Neural cell (in vitro differentiated cells): Measurements from ENCODE around the gene ESYT2. TPM values are rescaled to one million over a fixed set of nuclear protein-coding genes. Genes with fewer than 3 reads are reported as not detected.

Source experiments
- H2AFZ ChIP-seq: fragments of 200-600, 300-800 bp; sonication (generic), shearing (Covaris generic); 2 replicates; pipeline ENCODE4 v1.6.0; 2014; ENCODE audit warnings: low read depth, mild to moderate bottlenecking, antibody characterized with exemption, low read length, moderate library complexity
- H3F3A ChIP-seq: fragments of 200-600 bp; shearing (Covaris generic); 2 replicates; pipeline ENCODE4 v1.6.1; 2016; ENCODE audit warnings: mild to moderate bottlenecking, moderate library complexity, mixed read lengths, antibody characterized with exemption, low read length; ENCODE audit not compliant: insufficient read depth, poor library complexity, severe bottlenecking
- H3K27ac ChIP-seq: fragments of 200-600, 300-800 bp; sonication (generic), shearing (Covaris generic); 2 replicates; pipeline ENCODE4 v1.5.1; 2014; ENCODE audit warnings: mild to moderate bottlenecking, low read length, moderate library complexity
- H3K27me3 ChIP-seq: fragments of 300-800, 200-600 bp; sonication (generic), shearing (Covaris generic); 2 replicates; pipeline ENCODE4 v1.6.0; 2014; ENCODE audit warnings: mild to moderate bottlenecking, low read depth, low read length, moderate library complexity; ENCODE audit not compliant: insufficient read depth
- H3K36me3 ChIP-seq: fragments of 300-800, 200-600 bp; sonication (generic), shearing (Covaris generic); 2 replicates; pipeline ENCODE4 v1.5.1; 2014; ENCODE audit warnings: mild to moderate bottlenecking, antibody characterized with exemption, low read length, moderate library complexity; ENCODE audit not compliant: insufficient read depth
- H3K4me2 ChIP-seq: fragments of 300-800, 200-600 bp; sonication (generic), shearing (Covaris generic); 2 replicates; pipeline ENCODE4 v1.6.0; 2014; ENCODE audit warnings: mild to moderate bottlenecking, low read length
- H3K4me3 ChIP-seq: fragments of 300-800, 200-600 bp; sonication (generic), shearing (Covaris generic); 2 replicates; pipeline ENCODE4 v1.5.1; 2014; ENCODE audit warnings: mild to moderate bottlenecking, low read length, moderate library complexity
- H3K79me2 ChIP-seq: fragments of 200-600 bp; shearing (Covaris generic); replicated peaks from 2 replicates; pipeline ENCODE4 v1.6.0; 2014; ENCODE audit warnings: mild to moderate bottlenecking, low read length, moderate library complexity; ENCODE audit not compliant: insufficient read depth
- H3K9ac ChIP-seq: fragments of 300-800, 200-600 bp; sonication (generic), shearing (Covaris generic); 2 replicates; pipeline ENCODE4 v1.6.1; 2016; ENCODE audit warnings: mild to moderate bottlenecking, low read length, mixed read lengths
- H3K9me2 ChIP-seq: fragments of 200-600 bp; shearing (Covaris generic); 2 replicates; pipeline ENCODE4 v1.6.1; 2016; ENCODE audit warnings: mild to moderate bottlenecking, low read length, mixed read lengths; ENCODE audit not compliant: insufficient read depth
- H3K9me3 ChIP-seq: fragments of 200-600, 300-800 bp; sonication (generic), shearing (Covaris generic); 2 replicates; pipeline ENCODE4 v1.6.1; 2016; ENCODE audit warnings: mild to moderate bottlenecking, mixed run types, low read length, moderate library complexity, mixed read lengths
- H4K20me1 ChIP-seq: fragments of 200-600 bp; shearing (Covaris generic); 2 replicates; pipeline ENCODE4 v1.6.1; 2016; ENCODE audit warnings: mild to moderate bottlenecking, mixed run types; ENCODE audit not compliant: insufficient read depth
- EP300 ChIP-seq: fragments of 450-650 bp; conservative IDR thresholded peaks from 2 replicates; pipeline ENCODE4 v1.6.1; 2014; ENCODE audit warnings: antibody characterized with exemption, mild to moderate bottlenecking, moderate library complexity; ENCODE audit not compliant: poor library complexity, severe bottlenecking
- EZH2 ChIP-seq: fragments of 200-600, 300-800 bp; shearing (Covaris generic), sonication (generic); IDR thresholded peaks from 2 replicates; pipeline ENCODE4 v1.6.1; 2014; ENCODE audit warnings: antibody characterized with exemption, low read length, borderline replicate concordance, mild to moderate bottlenecking; ENCODE audit not compliant: insufficient read depth, poor library complexity, severe bottlenecking
- MXI1 ChIP-seq: fragments of 450-650 bp; conservative IDR thresholded peaks from 2 replicates; pipeline ENCODE4 v1.6.1; 2014; ENCODE audit warnings: antibody characterized with exemption, mild to moderate bottlenecking; ENCODE audit not compliant: poor library complexity, severe bottlenecking
- POLR2AphosphoS5 ChIP-seq: IDR thresholded peaks from 2 replicates; pipeline ENCODE4 v1.6.1; 2012
- RAD21 ChIP-seq: fragments of 450-650 bp; conservative IDR thresholded peaks from 2 replicates; pipeline ENCODE4 v1.6.1; 2014; ENCODE audit warnings: antibody characterized with exemption, mild to moderate bottlenecking, moderate library complexity
- SMC3 ChIP-seq: fragments of 450-650 bp; conservative IDR thresholded peaks from 2 replicates; pipeline ENCODE4 v1.6.1; 2014; ENCODE audit warnings: antibody characterized with exemption, mild to moderate bottlenecking, moderate library complexity; ENCODE audit not compliant: poor library complexity
- TAF1 ChIP-seq: IDR thresholded peaks from 2 replicates; pipeline ENCODE4 v1.6.1; 2012; ENCODE audit warnings: low read depth
- polyA plus RNA-seq: library from polyadenylated mRNA; depleted of rRNA; stranded (reverse); fragments of >200 nt; gene quantifications from 2 replicates; pipeline ENCODE4 v1.2.3, GENCODE V29; 2014
- TF ChIP-seq, protein P1 (sequence below): fragments of 450-650 bp; IDR thresholded peaks from 2 replicates; pipeline ENCODE4 v1.5.1; 2014; ENCODE audit warnings: antibody characterized with exemption, mild to moderate bottlenecking, moderate library complexity; ENCODE audit not compliant: poor library complexity, severe bottlenecking
- TF ChIP-seq, protein P2 (sequence below): IDR thresholded peaks from 2 replicates; pipeline ENCODE4 v1.6.1; 2012; ENCODE audit warnings: borderline replicate concordance

Gene ESYT2
- polyA plus RNA-seq, 1 donor from 2014 or later = 23.8 TPM

DNA sequence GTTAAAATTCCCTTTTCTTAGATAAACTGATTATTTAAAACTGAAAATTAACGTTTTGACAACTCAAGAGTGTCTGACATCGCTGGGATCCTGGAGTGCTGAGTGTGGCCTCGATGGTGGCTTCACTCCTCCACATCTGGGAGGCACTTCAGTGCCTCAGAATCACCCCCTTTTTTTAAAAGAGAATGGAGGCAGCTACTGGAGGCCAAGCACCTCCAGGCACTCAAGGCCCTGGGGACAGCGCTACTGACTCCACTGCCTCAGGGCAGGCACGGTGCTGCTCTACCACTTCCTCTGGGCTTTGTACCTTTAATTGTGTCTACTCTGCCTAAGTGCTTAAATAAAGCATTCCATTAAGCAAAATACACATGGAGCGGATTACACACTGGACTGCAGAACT, 97.5 kb downstream of the ESYT2 start:
- Histone ChIP-seq H3F3A (no peaks in the 10 kb centered on the region), H3K27me3 (no peaks in the 10 kb centered on the region), H2AFZ (no peak overlapping the region), H3K4me3 (no peak overlapping the region), H3K79me2 (no peaks in the 10 kb centered on the region), H3K27ac (no peak overlapping the region), H4K20me1 (no peaks in the 10 kb centered on the region), H3K9me2 (no peaks in the 10 kb centered on the region), H3K9ac (no peak overlapping the region), H3K9me3 (no peaks in the 10 kb centered on the region), H3K36me3 (no peaks in the 10 kb centered on the region), H3K4me2 (no peak overlapping the region)
- TF ChIP-seq SMC3 (no peak), EZH2 (no peak)

DNA sequence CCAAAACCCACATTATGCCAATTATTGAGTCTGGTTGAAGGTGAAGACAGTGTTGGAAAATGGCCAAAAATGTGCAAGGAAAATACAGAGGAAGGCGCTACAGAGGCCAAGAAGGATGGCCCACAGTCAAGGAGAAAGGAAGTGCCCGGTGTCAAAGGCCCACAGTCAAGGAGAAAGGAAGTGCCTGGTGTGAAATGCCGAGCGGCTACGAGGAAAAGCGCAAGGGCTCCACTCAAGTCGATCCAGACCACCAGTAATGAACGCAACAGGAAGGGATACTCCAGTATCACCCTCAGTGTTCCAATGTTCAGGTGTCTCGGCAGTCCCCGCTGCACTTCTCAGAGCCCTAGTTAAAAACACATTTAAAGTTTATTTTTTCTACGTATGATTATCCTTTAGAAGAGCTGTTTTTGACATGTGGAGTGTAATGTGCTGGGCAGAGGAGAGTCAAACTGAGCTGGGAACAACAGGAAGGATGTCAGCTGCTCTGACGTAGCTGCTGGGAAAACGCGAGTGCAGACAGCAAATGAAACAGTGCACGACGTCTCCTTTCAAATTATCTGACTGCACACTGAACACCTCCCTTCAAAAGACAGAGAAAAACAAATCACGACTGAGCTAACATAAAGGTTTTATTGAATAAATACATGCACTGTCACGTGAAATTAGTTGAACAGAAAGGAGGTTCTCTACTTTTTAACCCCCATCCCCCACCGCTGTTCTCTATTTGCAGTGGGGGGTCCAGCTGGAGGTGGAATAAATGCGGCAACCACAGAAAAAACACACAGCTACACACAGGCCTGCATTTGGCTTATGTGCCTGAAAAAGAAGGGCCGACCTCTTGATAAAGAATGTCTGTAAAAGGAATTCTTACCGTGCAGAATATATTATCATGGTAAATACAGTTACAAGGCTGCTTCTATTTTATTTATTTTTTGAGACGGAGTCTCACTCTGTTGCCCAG, 98.6 kb downstream of the ESYT2 start:
- Histone ChIP-seq H3K9me3 (no peaks in the 10 kb centered on the region), H3K79me2 (no peaks in the 10 kb centered on the region), H2AFZ (no peak overlapping the region), H3K9me2 (no peaks in the 10 kb centered on the region), H3K4me2 (no peak overlapping the region), H3F3A (no peaks in the 10 kb centered on the region), H3K9ac (no peak overlapping the region), H3K27ac (no peak overlapping the region), H4K20me1 (no peaks in the 10 kb centered on the region), H3K27me3 (no peaks in the 10 kb centered on the region), H3K4me3 (no peak overlapping the region), H3K36me3 (no peaks in the 10 kb centered on the region)
- TF ChIP-seq EP300 (no peak), RAD21 (no peak), SMC3 (no peak)

DNA sequence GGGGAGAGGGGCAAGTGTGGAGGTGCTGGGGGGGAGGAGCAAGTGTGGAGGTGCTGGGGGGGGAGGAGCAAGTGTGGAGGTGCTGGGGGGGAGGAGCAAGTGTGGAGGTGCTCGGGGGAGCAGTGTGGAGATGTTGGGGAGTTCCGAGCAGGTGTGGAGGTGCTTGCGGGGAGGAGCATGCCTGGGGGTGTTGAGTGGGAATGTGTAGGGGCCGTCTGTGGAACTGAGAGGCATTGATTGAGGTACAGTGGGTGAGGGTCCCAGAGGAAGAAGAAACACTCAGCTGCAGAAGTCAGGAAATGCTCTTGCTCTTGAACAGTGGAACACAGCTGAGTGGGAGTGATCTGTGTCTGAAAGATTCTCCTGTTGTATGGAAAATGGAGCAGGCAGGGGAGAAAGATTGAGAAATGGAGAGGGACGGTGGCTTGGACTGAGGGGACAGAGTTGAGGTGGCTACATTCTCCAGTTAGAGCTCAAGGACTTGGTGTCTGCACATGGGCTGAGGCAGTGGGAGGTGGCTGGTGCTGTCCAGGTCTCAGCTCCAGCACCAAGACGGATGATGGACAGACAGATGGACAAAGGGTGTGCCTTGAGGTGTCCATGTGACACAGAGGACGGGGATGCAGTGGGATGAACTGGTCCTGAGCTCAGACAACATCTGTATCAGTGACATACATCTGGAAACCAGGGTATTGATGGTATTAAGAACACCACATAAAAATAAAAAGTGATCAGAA, 99.5 kb downstream of the ESYT2 start:
- no peak overlapping the region for H3K4me2 ChIP-seq
- no peaks in the 10 kb centered on the region for H4K20me1 ChIP-seq
- no peak overlapping the region for H3K27ac ChIP-seq
- H3K79me2 ChIP-seq = no peaks in the 10 kb centered on the region
- H2AFZ ChIP-seq = no peak overlapping the region
- no peak overlapping the region for H3K9ac ChIP-seq
- no peaks in the 10 kb centered on the region for H3K9me3 ChIP-seq
- no peaks in the 10 kb centered on the region for H3K9me2 ChIP-seq
- H3K4me3 ChIP-seq = no peak overlapping the region
- no peaks in the 10 kb centered on the region for H3F3A ChIP-seq
- H3K27me3 ChIP-seq = no peaks in the 10 kb centered on the region
- TF ChIP-seq, protein P1, sequence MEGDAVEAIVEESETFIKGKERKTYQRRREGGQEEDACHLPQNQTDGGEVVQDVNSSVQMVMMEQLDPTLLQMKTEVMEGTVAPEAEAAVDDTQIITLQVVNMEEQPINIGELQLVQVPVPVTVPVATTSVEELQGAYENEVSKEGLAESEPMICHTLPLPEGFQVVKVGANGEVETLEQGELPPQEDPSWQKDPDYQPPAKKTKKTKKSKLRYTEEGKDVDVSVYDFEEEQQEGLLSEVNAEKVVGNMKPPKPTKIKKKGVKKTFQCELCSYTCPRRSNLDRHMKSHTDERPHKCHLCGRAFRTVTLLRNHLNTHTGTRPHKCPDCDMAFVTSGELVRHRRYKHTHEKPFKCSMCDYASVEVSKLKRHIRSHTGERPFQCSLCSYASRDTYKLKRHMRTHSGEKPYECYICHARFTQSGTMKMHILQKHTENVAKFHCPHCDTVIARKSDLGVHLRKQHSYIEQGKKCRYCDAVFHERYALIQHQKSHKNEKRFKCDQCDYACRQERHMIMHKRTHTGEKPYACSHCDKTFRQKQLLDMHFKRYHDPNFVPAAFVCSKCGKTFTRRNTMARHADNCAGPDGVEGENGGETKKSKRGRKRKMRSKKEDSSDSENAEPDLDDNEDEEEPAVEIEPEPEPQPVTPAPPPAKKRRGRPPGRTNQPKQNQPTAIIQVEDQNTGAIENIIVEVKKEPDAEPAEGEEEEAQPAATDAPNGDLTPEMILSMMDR = no peak
- TF ChIP-seq EP300 = no peak
- TF ChIP-seq EZH2 = no peak
- TF ChIP-seq RAD21 = no peak
- no peak for TF ChIP-seq MXI1
- no peak for TF ChIP-seq SMC3
- TF ChIP-seq TAF1 = no peak
- TF ChIP-seq, protein P2, sequence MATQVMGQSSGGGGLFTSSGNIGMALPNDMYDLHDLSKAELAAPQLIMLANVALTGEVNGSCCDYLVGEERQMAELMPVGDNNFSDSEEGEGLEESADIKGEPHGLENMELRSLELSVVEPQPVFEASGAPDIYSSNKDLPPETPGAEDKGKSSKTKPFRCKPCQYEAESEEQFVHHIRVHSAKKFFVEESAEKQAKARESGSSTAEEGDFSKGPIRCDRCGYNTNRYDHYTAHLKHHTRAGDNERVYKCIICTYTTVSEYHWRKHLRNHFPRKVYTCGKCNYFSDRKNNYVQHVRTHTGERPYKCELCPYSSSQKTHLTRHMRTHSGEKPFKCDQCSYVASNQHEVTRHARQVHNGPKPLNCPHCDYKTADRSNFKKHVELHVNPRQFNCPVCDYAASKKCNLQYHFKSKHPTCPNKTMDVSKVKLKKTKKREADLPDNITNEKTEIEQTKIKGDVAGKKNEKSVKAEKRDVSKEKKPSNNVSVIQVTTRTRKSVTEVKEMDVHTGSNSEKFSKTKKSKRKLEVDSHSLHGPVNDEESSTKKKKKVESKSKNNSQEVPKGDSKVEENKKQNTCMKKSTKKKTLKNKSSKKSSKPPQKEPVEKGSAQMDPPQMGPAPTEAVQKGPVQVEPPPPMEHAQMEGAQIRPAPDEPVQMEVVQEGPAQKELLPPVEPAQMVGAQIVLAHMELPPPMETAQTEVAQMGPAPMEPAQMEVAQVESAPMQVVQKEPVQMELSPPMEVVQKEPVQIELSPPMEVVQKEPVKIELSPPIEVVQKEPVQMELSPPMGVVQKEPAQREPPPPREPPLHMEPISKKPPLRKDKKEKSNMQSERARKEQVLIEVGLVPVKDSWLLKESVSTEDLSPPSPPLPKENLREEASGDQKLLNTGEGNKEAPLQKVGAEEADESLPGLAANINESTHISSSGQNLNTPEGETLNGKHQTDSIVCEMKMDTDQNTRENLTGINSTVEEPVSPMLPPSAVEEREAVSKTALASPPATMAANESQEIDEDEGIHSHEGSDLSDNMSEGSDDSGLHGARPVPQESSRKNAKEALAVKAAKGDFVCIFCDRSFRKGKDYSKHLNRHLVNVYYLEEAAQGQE = no peak
- no peak for TF ChIP-seq POLR2AphosphoS5
- no peaks in the 10 kb centered on the region for H3K36me3 ChIP-seq
